HG03039 (cell line): Measurements from ENCODE around the gene CGA.

Experiments used
- ATAC-seq: cut with Tn5 transposase; IDR thresholded peaks from one replicate; pipeline ENCODE4 v1.9.1; 2021; ENCODE audit warnings: mild to moderate bottlenecking, moderate library complexity; ENCODE audit not compliant: unreplicated experiment

The CGA gene

GRCh38 chr6:87089135-87089534 lies 5.8 kb downstream of the CGA start:
- no peak for ATAC-seq

GRCh38 chr6:87088076-87088475 lies 6.8 kb downstream of the CGA start:
- peak; percentile 47 for ATAC-seq

- ATAC-seq = peak; percentile 88
These were observed 12.7 kb downstream of the CGA start for GRCh38 chr6:87082160-87082721.

DNA sequence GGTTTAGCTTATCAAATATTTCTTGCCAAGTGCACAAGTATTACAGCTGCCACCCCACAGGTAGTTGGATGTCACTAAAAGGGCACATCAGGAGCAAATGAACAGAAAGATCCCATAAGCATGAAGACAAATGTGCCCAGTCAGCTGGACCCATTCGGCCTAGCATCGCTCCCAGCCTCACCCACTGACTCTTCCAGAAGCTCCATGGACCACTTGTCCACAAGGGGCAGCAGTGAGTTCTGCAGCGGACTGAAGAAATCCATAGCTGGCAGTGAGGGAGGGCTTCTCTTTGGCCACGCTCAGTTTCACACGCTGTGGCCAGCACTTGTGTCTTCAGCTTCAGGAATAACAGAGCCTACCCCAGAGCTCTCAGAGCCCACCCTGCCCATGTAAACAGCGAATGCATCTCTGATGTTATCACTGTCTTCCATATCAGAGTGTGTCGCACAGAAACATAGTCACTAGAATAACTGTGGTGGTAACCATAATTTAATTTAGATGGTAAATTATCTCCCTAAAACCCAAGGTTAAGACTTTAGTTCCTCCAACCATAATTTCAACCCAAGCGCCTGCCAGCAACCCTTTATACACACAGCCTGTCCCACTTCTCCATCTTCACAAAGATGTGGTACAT lies 15.8 kb downstream of the CGA start:
- ATAC-seq = peak; percentile 41

- ATAC-seq = no peak
These were observed 19.7 kb downstream of the CGA start for GRCh38 chr6:87075168-87075567.

DNA sequence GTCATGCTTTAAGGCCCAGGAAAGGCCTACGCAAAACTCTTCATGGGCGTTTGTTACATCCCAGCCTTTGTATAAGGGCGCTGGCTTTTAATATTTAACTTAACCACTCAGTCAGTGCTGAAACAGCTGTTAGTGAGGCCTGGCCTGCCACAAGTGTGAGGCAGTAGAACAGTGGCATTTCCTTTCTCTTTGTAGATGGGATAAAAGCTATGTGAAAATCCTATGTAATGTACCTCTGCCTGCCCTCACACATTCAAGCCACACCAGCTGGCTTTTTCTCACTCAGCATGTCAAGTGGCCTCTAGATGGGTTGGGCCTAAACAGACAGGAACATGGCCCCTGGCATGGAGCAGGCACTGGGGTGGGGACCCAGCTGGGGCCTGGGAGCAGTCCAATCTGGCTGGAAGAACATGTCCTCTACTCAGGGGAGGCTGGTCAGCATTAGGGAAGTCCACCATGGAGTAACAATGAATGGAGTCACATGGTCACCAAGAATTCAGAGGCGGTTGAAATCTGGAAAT lies 20.7 kb downstream of the CGA start:
- no peak for ATAC-seq

DNA sequence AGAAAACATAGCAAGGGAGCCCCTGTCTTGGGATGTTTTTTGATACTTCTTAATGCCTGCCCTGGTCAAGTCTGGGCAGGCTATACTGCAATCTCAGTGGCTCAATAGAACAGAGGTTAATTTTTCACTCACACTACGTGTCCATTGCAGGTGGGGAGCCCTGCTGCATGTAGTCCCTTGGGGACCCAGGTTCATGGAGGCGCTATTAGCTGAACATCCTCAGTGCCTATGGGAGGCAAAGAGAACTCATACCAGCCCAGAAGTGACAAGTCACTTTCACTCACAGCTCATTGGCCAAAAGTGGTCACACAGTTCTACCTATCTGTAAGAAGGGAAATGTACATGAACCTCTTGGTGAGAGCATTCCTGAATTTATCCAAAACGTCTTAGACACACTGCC lies 23.2 kb downstream of the CGA start:
- no peak for ATAC-seq

- no peak for ATAC-seq
These were observed 24.2 kb downstream of the CGA start for GRCh38 chr6:87070741-87071140.

DNA sequence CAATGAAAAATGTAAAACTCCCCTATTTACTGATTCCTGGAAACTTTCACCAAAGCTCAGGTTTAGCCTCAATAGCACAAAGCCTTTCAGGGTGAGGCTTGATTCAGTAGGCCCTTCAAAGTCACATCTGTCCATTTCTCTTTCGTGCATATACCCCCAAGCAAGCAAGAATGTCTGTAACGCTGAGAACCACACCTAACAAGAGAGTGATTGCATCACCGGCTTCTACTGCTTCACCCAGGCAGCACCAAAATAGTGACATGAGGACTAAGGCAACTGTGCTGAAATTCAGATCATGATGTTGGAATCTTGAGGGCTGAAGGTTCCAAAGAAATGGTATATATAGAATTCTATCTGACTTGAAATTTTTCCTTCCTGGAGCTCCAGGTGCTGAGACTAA lies 26.1 kb downstream of the CGA start:
- ATAC-seq = no peak

GRCh38 chr6:87066449-87067333 lies 28.2 kb downstream of the CGA start:
- ATAC-seq = no peak

DNA sequence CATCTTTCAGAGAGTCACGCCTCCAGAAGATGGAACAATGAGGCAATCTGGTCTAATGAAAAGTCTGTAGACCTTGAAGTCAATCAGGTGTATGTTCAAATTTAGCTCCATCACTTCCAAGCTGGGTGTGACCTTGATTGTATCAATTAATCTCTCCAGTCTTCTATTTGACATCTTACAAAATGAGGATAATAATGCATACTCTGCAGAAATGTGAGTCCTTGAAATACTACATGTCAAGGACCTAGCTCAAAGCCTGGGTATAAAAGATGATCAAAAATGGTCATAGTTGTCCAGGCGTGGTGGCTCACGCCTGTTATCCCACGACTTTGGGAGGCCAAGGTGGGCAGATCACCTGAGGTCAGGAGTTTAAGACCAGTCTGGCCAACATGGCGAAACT lies 29.8 kb downstream of the CGA start:
- ATAC-seq = no peak

- ATAC-seq = no peak
These were observed 35.0 kb downstream of the CGA start for GRCh38 chr6:87059943-87060342.

GRCh38 chr6:87054143-87054833 lies 40.6 kb downstream of the CGA start:
- ATAC-seq = no peak

- no peak for ATAC-seq
These were observed 41.6 kb downstream of the CGA start for GRCh38 chr6:87053312-87053711.

- ATAC-seq = no peak
These were observed 45.1 kb downstream of the CGA start for GRCh38 chr6:87049779-87050178.

DNA sequence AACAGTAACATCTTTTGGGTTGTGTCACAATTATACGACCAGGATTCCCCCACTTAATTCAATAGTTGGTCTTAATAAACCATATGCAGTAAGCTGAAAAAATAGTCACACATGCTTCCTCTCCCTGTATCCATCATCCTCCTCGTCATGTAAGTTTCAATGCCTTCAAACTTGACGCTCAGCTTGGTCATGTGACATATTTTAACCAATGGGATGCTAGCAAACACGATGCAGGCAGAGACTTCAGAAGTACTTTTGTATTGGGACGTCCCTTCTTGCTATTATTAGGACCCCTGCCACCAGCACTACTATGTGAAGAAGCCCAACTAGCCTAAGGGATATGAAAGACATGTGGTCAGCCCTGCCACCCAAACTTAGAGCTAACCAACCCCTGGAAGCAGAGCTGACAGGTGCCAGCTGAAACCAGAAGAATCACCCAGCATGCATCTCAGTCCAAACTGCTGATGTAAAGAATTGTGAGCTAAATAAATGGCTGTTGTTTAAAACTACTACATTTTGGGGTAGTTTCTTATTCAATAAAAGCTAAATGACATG lies 49.3 kb downstream of the CGA start:
- no peak for ATAC-seq

DNA sequence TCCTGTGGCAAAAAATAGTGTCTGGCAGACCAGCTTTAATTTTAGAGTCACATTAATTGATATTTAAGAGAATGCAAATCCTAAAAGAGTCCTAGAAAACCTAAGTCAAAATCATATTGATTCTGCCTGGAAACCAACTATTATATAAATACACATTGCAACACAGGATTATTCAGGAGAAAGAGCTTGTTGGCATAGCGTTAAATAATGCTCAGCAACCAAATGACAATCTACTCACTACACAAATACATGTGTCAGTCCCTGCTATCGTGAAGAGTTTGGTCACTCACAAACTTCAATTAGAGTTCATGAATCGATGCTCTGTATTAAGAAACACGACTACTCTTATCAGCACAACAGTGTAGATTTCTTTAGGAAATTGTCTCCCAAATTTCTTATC lies 54.2 kb downstream of the CGA start:
- no peak for ATAC-seq
